ENCODE results near the gene DMAP1.
"Not testable (repeated sequence)": the region's sequence is repeated elsewhere in the genome, so short reads cannot be mapped to it uniquely, and the experiment has no call there.

Gene DMAP1

GRCh38 chr1:44213222-44214112, at the start of gene DMAP1:
DMAP1 (plus strand) TSS chr1:44213471; CDS start chr1:44213754, 283 bp downstream.
- peak; percentile 86 for DNase-seq

GRCh38 chr1:44168520-44169098, 44.7 kb upstream of the DMAP1 start:
- no peak for DNase-seq

GRCh38 chr1:44170281-44170823, 42.9 kb upstream of the DMAP1 start:
- no peak for DNase-seq

GRCh38 chr1:44174630-44175029, 38.6 kb upstream of the DMAP1 start:
- no peak for DNase-seq

GRCh38 chr1:44200336-44200735, 12.9 kb upstream of the DMAP1 start:
- no peak for DNase-seq

- DNase-seq: not testable (repeated sequence)
Measured at GRCh38 chr1:44206545-44206944, 6.7 kb upstream of the DMAP1 start.

- DNase-seq: no peak
Measured at GRCh38 chr1:44208226-44208625, 5.0 kb upstream of the DMAP1 start.

- no peak for DNase-seq
Measured at GRCh38 chr1:44210595-44210994, 2.7 kb upstream of the DMAP1 start.

- DNase-seq: peak; percentile 34
Measured at GRCh38 chr1:44212355-44213221, 683 bp upstream of the DMAP1 start.

GRCh38 chr1:44217809-44218410, 4.6 kb downstream of the DMAP1 start:
- DNase-seq: peak; percentile 78

- no peak for DNase-seq
Measured at GRCh38 chr1:44218503-44219300, 5.4 kb downstream of the DMAP1 start.

GRCh38 chr1:44219301-44219626, 6.0 kb downstream of the DMAP1 start:
- no peak for DNase-seq

GRCh38 chr1:44220001-44220751, 6.9 kb downstream of the DMAP1 start:
- no peak for DNase-seq

GRCh38 chr1:44220755-44221154, 7.5 kb downstream of the DMAP1 start:
- DNase-seq: no peak

- no peak for DNase-seq
Measured at GRCh38 chr1:44221769-44222168, 8.5 kb downstream of the DMAP1 start.

- no peak for DNase-seq
Measured at GRCh38 chr1:44222397-44223186, 9.3 kb downstream of the DMAP1 start.

- no peak for DNase-seq
Measured at GRCh38 chr1:44223187-44223610, 9.9 kb downstream of the DMAP1 start.

- no peak for DNase-seq
Measured at GRCh38 chr1:44225761-44226160, 12.5 kb downstream of the DMAP1 start.

GRCh38 chr1:44227211-44227610, 13.9 kb downstream of the DMAP1 start:
- DNase-seq: no peak

- no peak for DNase-seq
Measured at GRCh38 chr1:44228218-44228617, 14.9 kb downstream of the DMAP1 start.
